DMS 273 (cell line): ENCODE data around the gene FAM25C.
"Not testable (repeated sequence)": the region's sequence is repeated elsewhere in the genome, so short reads cannot be mapped to it uniquely, and the experiment has no call there.

ENCODE experiments used
- DNase-seq: peaks from one replicate; lab custom pipeline; 2025; ENCODE audit not compliant: unreplicated experiment; lab: John Stamatoyannopoulos, UW

FAM25C gene

DNA sequence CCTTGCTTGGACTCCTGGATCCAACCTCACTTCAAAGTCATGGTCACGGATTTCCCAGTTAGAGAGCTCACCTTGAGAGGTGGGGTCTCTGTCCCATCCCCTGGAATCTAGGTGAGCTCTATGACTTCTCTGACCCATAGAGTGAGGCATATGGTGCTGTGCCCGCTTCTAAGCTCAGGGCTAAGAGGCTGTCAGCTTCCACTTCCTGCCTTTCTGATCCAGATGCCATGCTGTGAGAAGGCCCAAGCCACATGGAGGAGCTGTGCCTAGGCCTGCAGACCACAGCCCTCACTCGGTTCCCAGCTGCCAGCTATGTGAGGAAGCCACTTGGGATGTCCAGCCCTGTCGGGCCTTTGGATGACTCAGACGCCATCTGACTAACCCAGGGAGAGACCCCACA lies 39.9 kb downstream of the FAM25C start:
- not testable (repeated sequence) for DNase-seq

- DNase-seq, result not testable (repeated sequence)
Observed at GRCh38 chr10:47957158-47957557, 42.4 kb downstream of the FAM25C start.

- not testable (repeated sequence) for DNase-seq
Observed at GRCh38 chr10:47947424-47947823, 52.2 kb downstream of the FAM25C start.
